ENCODE results near the gene NBEA. TPM values are rescaled to one million over a fixed set of nuclear protein-coding genes. Genes with fewer than 3 reads are reported as not detected.
A peak's percentile ranks its signal among the peaks of the same experiment; 100 is the strongest.

Gene NBEA
- total and polyA plus RNA-seq, 2 experiments from 2014 or later, result 9.1 to 29.1 TPM

GRCh38 chr13:35475212-35475959 is 533.3 kb downstream of the NBEA start:
- H3K4me1 Mint-ChIP-seq, result peaks cover 53% of the 10 kb centered on the region
- H3K27me3 Mint-ChIP-seq (ENCODE audit: insufficient read depth, low read depth, poor library complexity), result peaks cover 85% of the 10 kb centered on the region
- peak overlapping the region; percentile 21; the same call in 1 of the 2 replicates for H2AFZ ChIP-seq
- H3K36me3 Mint-ChIP-seq (ENCODE audit: low read depth), result no peaks in the 10 kb centered on the region
- H3K27ac ChIP-seq (ENCODE audit: low read depth), result no peak overlapping the region
- H3K4me2 ChIP-seq, result peak overlapping the region; percentile 86
- peak overlapping the region; percentile 64 for H3K4me3 ChIP-seq
- H3F3A ChIP-seq (replicated peaks; ENCODE audit: low read depth), result no peaks in the 10 kb centered on the region; the same call in 1 of the 2 replicates
- no peaks in the 10 kb centered on the region for H3K79me2 ChIP-seq (replicated peaks; ENCODE audit: insufficient read depth)
- H4K20me1 ChIP-seq (replicated peaks; ENCODE audit: insufficient read depth), result peaks cover 31% of the 10 kb centered on the region
- DNase-seq (ENCODE audit: low spot score), result peak; percentile 75
- H3K4me1 ChIP-seq (ENCODE audit: insufficient read depth), result peaks cover 70% of the 10 kb centered on the region
- TF ChIP-seq EZH2phosphoT487 (IDR thresholded peaks at IDR 0.05; ENCODE audit: unreplicated experiment) (no peak), EZH2 (IDR thresholded peaks at IDR 0.05; ENCODE audit: low read depth, unreplicated experiment) (peak; percentile 2)
- H3K36me3 ChIP-seq (ENCODE audit: insufficient read depth), result no peaks in the 10 kb centered on the region
- no peaks in the 10 kb centered on the region for H3K9me2 ChIP-seq (ENCODE audit: insufficient read depth)
- H3K27ac Mint-ChIP-seq, result no peak overlapping the region
- H3K9me3 Mint-ChIP-seq, result no peaks in the 10 kb centered on the region
- peaks cover 99% of the 10 kb centered on the region for H3K27me3 ChIP-seq (ENCODE audit: insufficient read depth)
- ATAC-seq, result peak; percentile 7
- peak overlapping the region; percentile 81 for H3K4me3 Mint-ChIP-seq

- Histone ChIP-seq H2AFZ (peak within 1 kb of the TSS; percentile 21; the same call in 1 of the 2 replicates), H3K79me2 (replicated peaks; ENCODE audit: insufficient read depth) (no peaks in the 10 kb centered on the region), H3F3A (replicated peaks; ENCODE audit: low read depth) (no peaks in the 10 kb centered on the region; the same call in 1 of the 2 replicates), H4K20me1 (replicated peaks; ENCODE audit: insufficient read depth) (peaks cover 31% of the 10 kb centered on the region), H3K9me2 (ENCODE audit: insufficient read depth) (no peaks in the 10 kb centered on the region), H3K4me2 (peak within 1 kb of the TSS; percentile 86), H3K27ac (ENCODE audit: low read depth) (no peak within 1 kb of the TSS), H3K27me3 (ENCODE audit: insufficient read depth) (peaks cover 94% of the 10 kb centered on the region), H3K4me1 (ENCODE audit: insufficient read depth) (peaks cover 72% of the 10 kb centered on the region), H3K36me3 (ENCODE audit: insufficient read depth) (no peaks in the 10 kb centered on the region), H3K4me3 (peak within 1 kb of the TSS; percentile 64)
- Mint-ChIP-seq H3K27me3 (ENCODE audit: insufficient read depth, low read depth, poor library complexity) (peaks cover 78% of the 10 kb centered on the region), H3K9me3 (no peaks in the 10 kb centered on the region), H3K4me1 (peaks cover 52% of the 10 kb centered on the region), H3K4me3 (peak within 1 kb of the TSS; percentile 81), H3K27ac (no peak within 1 kb of the TSS), H3K36me3 (ENCODE audit: low read depth) (no peaks in the 10 kb centered on the region)
- DNase-seq (ENCODE audit: low spot score) (peak; percentile 49), ATAC-seq (no peak; the same call in 2 of the 3 replicates)
- peak; percentile 77 for TF ChIP-seq EZH2 (IDR thresholded peaks at IDR 0.05; ENCODE audit: low read depth, unreplicated experiment)
- no peak for TF ChIP-seq JUNB (IDR thresholded peaks at IDR 0.05; ENCODE audit: unreplicated experiment)
- TF ChIP-seq EZH2phosphoT487 (IDR thresholded peaks at IDR 0.05; ENCODE audit: unreplicated experiment), result peak; percentile 63
- no peak for TF ChIP-seq ETS1 (IDR thresholded peaks at IDR 0.05)
- no peak for TF ChIP-seq NANOG (IDR thresholded peaks at IDR 0.05; ENCODE audit: borderline replicate concordance)
Measured at GRCh38 chr13:35475960-35476943, 534.2 kb downstream of the NBEA start, which contains the start of gene MAB21L1. Gene MAB21L1, minus strand, starts transcription at chr13:35476689. Its CDS starts 551 bp downstream, at chr13:35476138.

All from GM23338 (cell line).